GM10248 (cell line): Measurements from ENCODE around the gene RABL6.

Experiments
- CTCF ChIA-PET: fragments of 300-600 bp; sonication (Branson Sonifier 250); formaldehyde crosslinking; extraction: SDS; loops from one replicate; lab custom pipeline; 2021; ENCODE audit warnings: antibody characterized with exemption; lab: Yijun Ruan, JAX
- POLR2A ChIA-PET: fragments of 350-650 bp; sonication (Branson Sonifier 250); formaldehyde crosslinking; extraction: SDS; loops from one replicate; lab custom pipeline; 2020; ENCODE audit warnings: antibody characterized with exemption; lab: Yijun Ruan, JAX
- DNase-seq: peaks from one replicate; pipeline ENCODE4 v3.0.0; 2012; ENCODE audit errors: extremely low spot score
- CTCF ChIP-seq: IDR thresholded peaks from 2 replicates; pipeline ENCODE4 v1.5.1; 2012; ENCODE audit warnings: mild to moderate bottlenecking, low read depth; ENCODE audit errors: extremely low read depth, missing control alignments, control extremely low read depth

Gene RABL6

GRCh38 chr9:136854113-136854841 lies 46.5 kb downstream of the RABL6 start:
- ChIA-PET POLR2A (no interaction called here), CTCF (interaction anchor here (1.0 to 2.1 kb wide), 3 partner anchors 10 to 181 kb away, joined by 4 to 5 read pairs (median 4); partner anchors contain the start of gene AJM1)
- no peak for TF ChIP-seq CTCF
- no peak for DNase-seq

GRCh38 chr9:136854842-136855460 lies 47.2 kb downstream of the RABL6 start:
- DNase-seq, result no peak
- CTCF ChIA-PET, result interaction anchor here (1.0 to 2.1 kb wide), 3 partner anchors 11 to 180 kb away, joined by 4 to 5 read pairs (median 4); partner anchors contain the start of gene AJM1
- POLR2A ChIA-PET, result no interaction called here

GRCh38 chr9:136855461-136856078 lies 47.8 kb downstream of the RABL6 start:
- DNase-seq, result no peak
- ChIA-PET CTCF (interaction anchor here (1.7 to 2.1 kb wide), 2 partner anchors 12 to 180 kb away, joined by 4 to 5 read pairs; no protein-coding TSS in a partner anchor), POLR2A (interaction anchor here (1.2 kb wide), 1 partner anchor 8 kb away, joined by 4 read pairs; no protein-coding TSS in a partner anchor)

More at GRCh38 chr9:136854842-136855460, 47.2 kb downstream of the RABL6 start:
- TF ChIP-seq CTCF, result no peak

GRCh38 chr9:136856079-136856476 lies 48.3 kb downstream of the RABL6 start:
- TF ChIP-seq CTCF, result no peak
- CTCF ChIA-PET, result no interaction called here
- POLR2A ChIA-PET, result interaction anchor here (1.2 kb wide), 1 partner anchor 9 kb away, joined by 4 read pairs; no protein-coding TSS in a partner anchor
- DNase-seq, result no peak

More at GRCh38 chr9:136855461-136856078, 47.8 kb downstream of the RABL6 start:
- no peak for TF ChIP-seq CTCF

GRCh38 chr9:136856541-136857141 lies 48.9 kb downstream of the RABL6 start:
- CTCF ChIA-PET, result interaction anchor here (1.7 kb wide), 1 partner anchor 14 kb away, joined by 4 read pairs; the partner anchor contains the start of gene AJM1
- no peak for TF ChIP-seq CTCF
- POLR2A ChIA-PET, result interaction anchor here (1.2 kb wide), 1 partner anchor 9 kb away, joined by 4 read pairs; no protein-coding TSS in a partner anchor
- DNase-seq, result no peak

- no peak for TF ChIP-seq CTCF
- no peak for DNase-seq
- ChIA-PET CTCF (interaction anchor here (1.7 kb wide), 1 partner anchor 15 kb away, joined by 4 read pairs; the partner anchor contains the start of gene AJM1), POLR2A (no interaction called here)
Measured at GRCh38 chr9:136857166-136857565, 49.4 kb downstream of the RABL6 start.
